Body of pancreas (tissue), 4 donors: ENCODE measurements around the gene NXT1.

ENCODE experiments used
- POLR2A ChIP-seq, 3 donors: fragments of 450-650 bp; IDR thresholded peaks; one replicate each; pipeline ENCODE4 v1.6.1; 2016; ENCODE audit warnings: antibody characterized with exemption in 3 of 3, mild to moderate bottlenecking in 2 of 3
- TF ChIP-seq, protein P1 (sequence below), 7 experiments: fragments of 450-650 bp in 4 of 7; fragments of 200-600 bp in 3 of 7; sonication (generic) in 3 of 7; IDR thresholded peaks; one replicate each; pipeline ENCODE4 v1.5.1; 2016 to 2019; ENCODE audit warnings: antibody characterized with exemption in 7 of 7

DNA sequence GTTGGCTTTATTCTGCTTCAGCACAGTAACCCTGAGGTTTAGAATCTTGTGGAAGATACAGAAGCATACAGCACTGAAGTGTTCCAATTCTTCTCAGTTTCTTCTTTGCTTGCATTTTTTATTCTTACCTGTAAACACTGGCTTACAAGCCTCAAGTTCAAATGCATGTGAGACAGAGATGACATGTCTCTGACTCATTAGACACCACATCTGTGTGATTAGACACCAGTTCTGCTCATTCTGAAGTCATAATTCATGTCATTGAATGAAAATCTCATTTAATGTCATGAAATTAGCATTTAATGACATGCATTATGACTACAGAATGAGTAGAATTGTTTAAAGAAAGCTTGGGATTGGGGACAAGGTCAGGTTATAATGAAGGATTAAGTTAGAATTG, 17.2 kb downstream of the NXT1 start:
- TF ChIP-seq, protein P1, sequence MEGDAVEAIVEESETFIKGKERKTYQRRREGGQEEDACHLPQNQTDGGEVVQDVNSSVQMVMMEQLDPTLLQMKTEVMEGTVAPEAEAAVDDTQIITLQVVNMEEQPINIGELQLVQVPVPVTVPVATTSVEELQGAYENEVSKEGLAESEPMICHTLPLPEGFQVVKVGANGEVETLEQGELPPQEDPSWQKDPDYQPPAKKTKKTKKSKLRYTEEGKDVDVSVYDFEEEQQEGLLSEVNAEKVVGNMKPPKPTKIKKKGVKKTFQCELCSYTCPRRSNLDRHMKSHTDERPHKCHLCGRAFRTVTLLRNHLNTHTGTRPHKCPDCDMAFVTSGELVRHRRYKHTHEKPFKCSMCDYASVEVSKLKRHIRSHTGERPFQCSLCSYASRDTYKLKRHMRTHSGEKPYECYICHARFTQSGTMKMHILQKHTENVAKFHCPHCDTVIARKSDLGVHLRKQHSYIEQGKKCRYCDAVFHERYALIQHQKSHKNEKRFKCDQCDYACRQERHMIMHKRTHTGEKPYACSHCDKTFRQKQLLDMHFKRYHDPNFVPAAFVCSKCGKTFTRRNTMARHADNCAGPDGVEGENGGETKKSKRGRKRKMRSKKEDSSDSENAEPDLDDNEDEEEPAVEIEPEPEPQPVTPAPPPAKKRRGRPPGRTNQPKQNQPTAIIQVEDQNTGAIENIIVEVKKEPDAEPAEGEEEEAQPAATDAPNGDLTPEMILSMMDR (IDR thresholded peaks at IDR 0.05) = no peak
- no peak for TF ChIP-seq POLR2A (IDR thresholded peaks at IDR 0.05)
